Right lobe of liver (tissue), 6 donors: Measurements from ENCODE around the gene HDHD3. TPM values are rescaled to one million over a fixed set of nuclear protein-coding genes. Genes with fewer than 3 reads are reported as not detected.
"Not testable (repeated sequence)": the region's sequence is repeated elsewhere in the genome, so short reads cannot be mapped to it uniquely, and the experiment has no call there.

Experiments used
- ATAC-seq, 4 donors: fragments of 200-7000 bp; cut with Tn5 transposase; one replicate each; pipeline ENCODE4 v1.9.1; 2020; ENCODE audit warnings: mild to moderate bottlenecking in 4 of 4, moderate library complexity in 4 of 4
- DNase-seq, 3 donors: peaks; one replicate each; pipeline ENCODE4 v3.0.0-alpha.2; 2020
- H3K27ac ChIP-seq, 3 donors: fragments of 200-600 bp; one replicate each; pipeline ENCODE4 v1.8.0; 2022
- H3K27me3 ChIP-seq, 2 donors: fragments of 200-600 bp; one replicate each; pipeline ENCODE4 v1.8.0; 2022
- H3K36me3 ChIP-seq, 4 donors: fragments of 200-600 bp; sonication (generic) in 1 of 4; one replicate each; pipeline versions ENCODE4 v1.5.1 to v1.8.0; 2017 to 2022; ENCODE audit warnings: control low read depth in 1 of 4
- H3K4me1 ChIP-seq, 4 donors: fragments of 200-600 bp; sonication (generic) in 1 of 4; one replicate each; pipeline versions ENCODE4 v1.5.1 to v1.8.0; 2017 to 2022; ENCODE audit warnings: control low read depth in 1 of 4
- H3K4me3 ChIP-seq, 3 donors: fragments of 200-600 bp; one replicate each; pipeline ENCODE4 v1.8.0; 2022
- H3K9me3 ChIP-seq, 4 donors: fragments of 200-600 bp; sonication (generic) in 1 of 4; one replicate each; pipeline versions ENCODE4 v1.5.1 to v1.8.0; 2017 to 2022; ENCODE audit warnings: control low read depth in 1 of 4
- POLR2A ChIP-seq: fragments of 450-650 bp; IDR thresholded peaks from one replicate; pipeline ENCODE4 v1.6.1; 2017; ENCODE audit warnings: antibody characterized with exemption, mild to moderate bottlenecking
- WGBS: methylation state at CpG from one replicate; pipeline ENCODE4 v1.1.6; 2018; ENCODE audit warnings: low coverage, low lambda C conversion rate; ENCODE audit not compliant: insufficient coverage; ENCODE audit errors: missing lambda C conversion rate; 5-methylcytosine and 5-hydroxymethylcytosine counted together
- intact Hi-C, 2 donors: fragments of 100-400 bp; cut with DNase I; formaldehyde crosslinking; loops; one replicate each; pipeline versions ENCODE4 v1.11.2 to v1.14.1; 2022
- total RNA-seq, 6 experiments: library from RNA; depleted of rRNA in 2 of 6; stranded (reverse); fragments of >200 nt in 2 of 6; fragmentation: NEBNext Ultra II Directional in 3 of 6; extraction: Animal tissue kit (Norgen Biotek cat#: 25700) in 3 of 6; gene quantifications; one replicate each; pipeline versions ENCODE4 v1.1.0 to v1.2.4, GENCODE V29; 2016 to 2023
- TF ChIP-seq, protein P1 (sequence below), 4 donors: fragments of 200-600 bp in 3 of 4; fragments of 450-650 bp in 1 of 4; IDR thresholded peaks; one replicate each; pipeline versions ENCODE4 v1.5.1 to v1.8.0; 2016 to 2022; ENCODE audit warnings: antibody characterized with exemption in 4 of 4, mild to moderate bottlenecking in 2 of 4
- donor health status: DM: no; HTN: yes; CAD: no.
- donor health status: DM: no; HTN: no; CAD: no.
- donor health status: DM: no; HTN: no; CAD: no.
- donor health status: DM: no; HTN: yes; CAD: no.
- donor health status: DM: no; HTN: yes; CAD: no.

Gene HDHD3
- total RNA-seq, 6 experiments from 2014 or later: 36.5 to 70.5 (median 67.1) TPM

DNA sequence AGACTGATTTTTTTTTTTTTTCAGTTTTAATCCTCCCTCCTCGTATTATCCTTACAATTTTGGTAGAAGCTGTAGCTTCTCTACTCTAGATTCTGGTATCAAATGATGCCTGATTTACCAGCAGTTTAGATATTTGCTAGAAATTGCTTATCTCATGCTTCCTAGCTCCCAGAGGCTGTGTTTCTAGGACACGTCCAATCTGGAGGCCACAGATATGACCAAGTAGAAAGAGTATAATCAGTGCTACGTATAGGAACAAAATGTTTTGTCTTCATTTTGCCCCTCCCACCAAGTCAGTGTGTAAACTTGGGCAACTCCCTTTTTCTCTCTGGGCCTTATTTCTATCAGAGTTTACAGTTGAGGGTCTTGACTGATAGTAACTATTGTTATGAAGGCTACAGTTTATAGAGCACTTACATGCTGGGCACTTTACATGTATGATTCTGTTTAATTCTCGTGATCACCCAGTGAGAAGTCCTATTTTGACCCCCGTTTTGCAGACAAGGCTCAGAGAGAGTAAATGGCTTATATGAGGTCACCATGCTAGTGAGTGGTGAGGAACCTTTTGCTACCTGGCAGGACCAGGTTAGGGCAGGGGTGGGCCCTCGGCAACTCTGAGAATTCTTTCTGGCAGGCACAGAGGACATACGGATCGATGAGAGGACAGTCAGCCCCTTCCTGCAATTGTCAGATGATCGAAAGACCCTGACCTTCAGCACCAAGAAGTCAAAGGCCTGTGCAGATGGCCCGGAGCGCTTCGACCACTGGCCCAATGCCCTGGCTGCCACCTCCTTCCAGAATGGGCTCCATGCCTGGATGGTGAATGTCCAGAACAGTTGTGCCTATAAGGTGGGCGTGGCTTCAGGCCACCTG lies 7.6 kb downstream of the HDHD3 start:
- H3K4me3 ChIP-seq: no peak overlapping the region
- H3K4me1 ChIP-seq: peaks cover 0 to 31% (median 7%) of the 10 kb centered on the region in 4 donors
- intact Hi-C loops: no loop called here
- H3K27ac ChIP-seq: peak overlapping the region in 2 of 3 donors; percentile 24 to 38
- H3K36me3 ChIP-seq: peaks cover 0 to 14% (median 6%) of the 10 kb centered on the region in 4 donors
- H3K9me3 ChIP-seq: no peaks in the 10 kb centered on the region
- ATAC-seq (peak; percentile 88 to 92 (median 88)), DNase-seq (peak; percentile 79 to 95 (median 92))
- WGBS: 38% methylated on average over 12 of the region's 13 CpGs
- no peaks in the 10 kb centered on the region for H3K27me3 ChIP-seq
- no peak for TF ChIP-seq POLR2A
- TF ChIP-seq, protein P1, sequence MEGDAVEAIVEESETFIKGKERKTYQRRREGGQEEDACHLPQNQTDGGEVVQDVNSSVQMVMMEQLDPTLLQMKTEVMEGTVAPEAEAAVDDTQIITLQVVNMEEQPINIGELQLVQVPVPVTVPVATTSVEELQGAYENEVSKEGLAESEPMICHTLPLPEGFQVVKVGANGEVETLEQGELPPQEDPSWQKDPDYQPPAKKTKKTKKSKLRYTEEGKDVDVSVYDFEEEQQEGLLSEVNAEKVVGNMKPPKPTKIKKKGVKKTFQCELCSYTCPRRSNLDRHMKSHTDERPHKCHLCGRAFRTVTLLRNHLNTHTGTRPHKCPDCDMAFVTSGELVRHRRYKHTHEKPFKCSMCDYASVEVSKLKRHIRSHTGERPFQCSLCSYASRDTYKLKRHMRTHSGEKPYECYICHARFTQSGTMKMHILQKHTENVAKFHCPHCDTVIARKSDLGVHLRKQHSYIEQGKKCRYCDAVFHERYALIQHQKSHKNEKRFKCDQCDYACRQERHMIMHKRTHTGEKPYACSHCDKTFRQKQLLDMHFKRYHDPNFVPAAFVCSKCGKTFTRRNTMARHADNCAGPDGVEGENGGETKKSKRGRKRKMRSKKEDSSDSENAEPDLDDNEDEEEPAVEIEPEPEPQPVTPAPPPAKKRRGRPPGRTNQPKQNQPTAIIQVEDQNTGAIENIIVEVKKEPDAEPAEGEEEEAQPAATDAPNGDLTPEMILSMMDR (IDR thresholded peaks at IDR 0.05): no peak

DNA sequence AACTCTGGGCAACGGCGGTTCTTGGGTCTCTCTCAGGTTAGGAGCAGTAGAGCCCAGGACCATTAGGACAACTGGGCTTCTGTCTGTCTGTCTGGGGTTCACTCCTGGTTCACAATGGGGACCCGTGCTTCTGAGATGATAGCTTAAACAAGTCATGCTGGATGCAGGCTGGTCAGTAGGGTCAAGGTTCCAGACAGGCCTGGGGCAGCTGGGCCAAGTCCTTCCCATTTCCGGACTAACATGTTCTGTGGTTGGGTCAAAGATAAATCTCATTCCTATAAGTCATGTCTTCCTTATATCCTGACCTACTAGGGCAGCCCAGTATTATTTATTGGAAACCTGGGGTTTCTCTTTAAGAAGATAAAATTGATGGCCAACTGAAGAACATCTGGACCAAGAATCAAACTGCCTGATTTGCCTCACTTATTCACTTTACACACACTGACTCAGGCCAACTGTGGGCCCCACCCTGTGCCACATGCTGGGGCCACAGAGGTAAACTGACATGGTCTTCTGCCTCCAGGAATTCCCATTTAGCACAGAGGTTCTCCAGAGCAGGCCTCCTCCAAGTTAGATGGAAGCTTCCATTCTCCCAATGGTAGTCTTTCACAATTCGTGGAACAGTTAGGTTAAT lies 8.3 kb downstream of the HDHD3 start:
- H3K4me1 ChIP-seq: peaks cover 0 to 24% (median 6%) of the 10 kb centered on the region in 4 donors
- no peaks in the 10 kb centered on the region for H3K9me3 ChIP-seq
- no peak for ATAC-seq
- intact Hi-C loops: no loop called here
- H3K27ac ChIP-seq: no peak overlapping the region
- 68% methylated on average over 5 of the region's 5 CpGs for WGBS
- DNase-seq: no peak
- TF ChIP-seq, protein P1 (IDR thresholded peaks at IDR 0.05): no peak
- no peak for TF ChIP-seq POLR2A
- no peak overlapping the region for H3K4me3 ChIP-seq
- H3K36me3 ChIP-seq: peaks cover 0 to 7% (median 2%) of the 10 kb centered on the region in 4 donors
- no peaks in the 10 kb centered on the region for H3K27me3 ChIP-seq

DNA sequence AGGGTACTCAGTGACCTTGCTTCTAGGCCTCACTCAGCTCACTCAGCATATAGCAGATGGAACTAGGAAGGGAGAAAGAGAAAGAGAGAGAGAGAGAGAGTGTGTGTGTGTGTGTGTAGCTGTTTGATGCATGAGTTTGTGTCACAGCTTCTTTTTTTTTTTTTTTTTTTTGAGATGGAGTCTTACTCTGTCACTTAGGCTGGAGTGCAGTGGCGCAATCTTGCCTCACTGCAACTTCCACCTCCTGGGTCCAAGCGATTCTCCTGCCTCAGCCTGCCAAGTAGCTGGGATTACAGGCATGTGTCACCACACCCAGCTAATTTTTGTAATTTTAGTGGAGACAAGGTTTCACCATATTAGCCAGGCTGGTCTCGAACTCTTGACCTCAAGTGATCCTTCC lies 11.1 kb downstream of the HDHD3 start:
- ATAC-seq, H3K4me3 ChIP-seq, intact Hi-C loops, H3K36me3 ChIP-seq, DNase-seq, H3K27ac ChIP-seq, H3K27me3 ChIP-seq, H3K9me3 ChIP-seq: not testable (repeated sequence)
- peaks cover 0 to 22% (median 6%) of the 10 kb centered on the region in 4 donors for H3K4me1 ChIP-seq
- 43% methylated on average over 2 of the region's 3 CpGs for WGBS

DNA sequence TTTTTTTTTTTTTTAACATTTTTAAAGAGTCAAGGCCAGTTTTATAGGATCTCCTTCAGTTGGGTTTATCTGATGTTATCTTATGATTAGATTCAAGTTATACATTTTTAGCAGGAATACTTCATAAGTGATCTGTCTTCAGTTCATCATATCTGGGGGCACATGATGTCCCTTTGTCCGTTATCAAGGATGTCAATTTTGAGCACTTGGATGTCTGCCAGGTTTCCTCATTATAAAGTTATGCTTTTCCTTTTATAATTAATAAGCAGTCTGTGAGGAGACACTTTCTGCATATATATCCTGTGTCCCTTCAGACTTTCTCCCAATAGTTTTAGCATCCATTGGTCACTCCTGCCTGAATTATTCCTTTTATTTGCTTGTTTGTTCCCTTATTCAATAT lies 11.8 kb downstream of the HDHD3 start:
- H3K27me3 ChIP-seq: no peaks in the 10 kb centered on the region
- no peaks in the 10 kb centered on the region for H3K36me3 ChIP-seq
- H3K4me1 ChIP-seq: peaks cover 0 to 20% (median 6%) of the 10 kb centered on the region in 4 donors
- ATAC-seq (no peak), DNase-seq (no peak)
- H3K4me3 ChIP-seq: no peak overlapping the region
- 50% methylated on average over 1 of the region's 1 CpG for WGBS
- no peak overlapping the region for H3K27ac ChIP-seq
- intact Hi-C loops: no loop called here
- TF ChIP-seq, protein P1 (IDR thresholded peaks at IDR 0.05): no peak
- no peak for TF ChIP-seq POLR2A
- H3K9me3 ChIP-seq: no peaks in the 10 kb centered on the region

DNA sequence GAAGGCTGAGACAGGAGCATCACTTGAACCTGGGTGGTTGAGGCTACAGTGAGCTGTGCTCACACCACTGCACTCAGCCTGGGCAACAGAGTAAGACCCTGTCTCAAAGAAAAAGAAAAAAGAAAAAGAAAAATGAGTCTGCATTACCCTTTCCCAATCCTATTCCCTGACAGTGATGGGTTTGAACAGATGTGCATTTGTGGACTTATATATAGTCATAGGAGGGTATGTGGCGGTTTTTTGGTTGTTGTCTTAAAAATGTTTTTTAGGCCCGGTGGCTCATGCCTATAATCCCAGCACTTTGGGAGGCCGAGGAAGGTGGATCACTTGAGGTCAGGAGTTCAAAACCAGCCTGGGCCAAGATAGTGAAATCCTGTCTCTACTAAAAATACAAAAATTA lies 13.4 kb downstream of the HDHD3 start:
- no peaks in the 10 kb centered on the region for H3K36me3 ChIP-seq
- no peak overlapping the region for H3K4me3 ChIP-seq
- no peaks in the 10 kb centered on the region for H3K9me3 ChIP-seq
- ATAC-seq (no peak), DNase-seq (no peak)
- intact Hi-C loops: no loop called here
- H3K4me1 ChIP-seq: peaks cover 0 to 9% (median 0%) of the 10 kb centered on the region in 4 donors
- 86% methylated on average over 2 of the region's 3 CpGs for WGBS
- TF ChIP-seq, protein P1 (IDR thresholded peaks at IDR 0.05): no peak
- no peak for TF ChIP-seq POLR2A
- H3K27ac ChIP-seq: no peak overlapping the region
- no peaks in the 10 kb centered on the region for H3K27me3 ChIP-seq
